HepG2 (cell line): ENCODE results near the gene EPC1. TPM values are rescaled to one million over a fixed set of nuclear protein-coding genes. Genes with fewer than 3 reads are reported as not detected.

Experiments used
- DMTF1 ChIP-seq: sonication (generic); formaldehyde crosslinking; IDR thresholded peaks from 2 replicates; pipeline ENCODE4 v1.4.0; 2020; ENCODE audit warnings: mild to moderate bottlenecking, missing genetic modification reagents
- DR1 ChIP-seq: sonication (generic); formaldehyde crosslinking; IDR thresholded peaks from 2 replicates; pipeline ENCODE4 v1.8.0; 2021; ENCODE audit warnings: mild to moderate bottlenecking, missing genetic modification reagents, inconsistent platforms
- GMEB1 ChIP-seq: sonication (generic); formaldehyde crosslinking; IDR thresholded peaks from 2 replicates; pipeline ENCODE4 v1.5.1; 2020; ENCODE audit warnings: missing genetic modification reagents, mild to moderate bottlenecking, borderline replicate concordance
- GRHL1 ChIP-seq: sonication (generic); formaldehyde crosslinking; conservative IDR thresholded peaks from 2 replicates; pipeline ENCODE4 v1.8.0; 2022; ENCODE audit warnings: missing genetic modification reagents
- GZF1 ChIP-seq: sonication (generic); formaldehyde crosslinking; IDR thresholded peaks from 2 replicates; pipeline ENCODE4 v1.5.1; 2020; ENCODE audit warnings: mild to moderate bottlenecking, missing genetic modification reagents
- MYC ChIP-seq: sonication (generic); formaldehyde crosslinking; IDR thresholded peaks from 2 replicates; pipeline ENCODE4 v1.9.0; 2021; ENCODE audit warnings: missing genetic modification reagents, borderline replicate concordance
- NFKBIZ ChIP-seq: IDR thresholded peaks from 2 replicates; pipeline ENCODE4 v1.6.1; 2018; ENCODE audit warnings: missing genetic modification reagents, missing compliant biosample characterization
- NR1H2 ChIP-seq: sonication (generic); formaldehyde crosslinking; IDR thresholded peaks from 2 replicates; pipeline ENCODE4 v1.8.1; 2022; ENCODE audit warnings: low read depth, missing genetic modification reagents, borderline replicate concordance
- PAXIP1 ChIP-seq: sonication (generic); formaldehyde crosslinking; conservative IDR thresholded peaks from 2 replicates; pipeline ENCODE4 v1.4.0; 2020; ENCODE audit warnings: mild to moderate bottlenecking, missing genetic modification reagents, moderate library complexity
- SAP130 ChIP-seq: IDR thresholded peaks from 2 replicates; pipeline ENCODE4 v1.6.1; 2016; ENCODE audit warnings: low read depth
- SKI ChIP-seq: fragments of 450-650 bp; IDR thresholded peaks from one replicate; pipeline ENCODE4 v1.6.1; 2018; ENCODE audit warnings: mild to moderate bottlenecking; ENCODE audit not compliant: partially characterized antibody
- STAT6 ChIP-seq: sonication (generic); formaldehyde crosslinking; IDR thresholded peaks from 2 replicates; pipeline ENCODE4 v1.4.0; 2020; ENCODE audit warnings: missing genetic modification reagents, mild to moderate bottlenecking, borderline replicate concordance
- WIZ ChIP-seq: sonication (generic); formaldehyde crosslinking; IDR thresholded peaks from 2 replicates; pipeline ENCODE4 v1.5.1; 2020; ENCODE audit warnings: mild to moderate bottlenecking, missing genetic modification reagents
- ZIK1 ChIP-seq: sonication (generic); formaldehyde crosslinking; IDR thresholded peaks from 2 replicates; pipeline ENCODE4 v1.5.0; 2020; ENCODE audit warnings: mild to moderate bottlenecking, low read depth, missing genetic modification reagents, borderline replicate concordance
- ZNF317 ChIP-seq: sonication (generic); formaldehyde crosslinking; IDR thresholded peaks from 2 replicates; pipeline ENCODE4 v1.5.0; 2020; ENCODE audit warnings: mild to moderate bottlenecking, missing genetic modification reagents
- ZNF34 ChIP-seq: sonication (generic); formaldehyde crosslinking; IDR thresholded peaks from 2 replicates; pipeline ENCODE4 v1.4.0; 2020; ENCODE audit warnings: mild to moderate bottlenecking, missing genetic modification reagents, borderline replicate concordance
- ZNF510 ChIP-seq: sonication (generic); formaldehyde crosslinking; IDR thresholded peaks from 2 replicates; pipeline ENCODE4 v1.4.0; 2020; ENCODE audit warnings: low read depth, mild to moderate bottlenecking, missing genetic modification reagents
- ZNF614 ChIP-seq: IDR thresholded peaks from 2 replicates; pipeline ENCODE4 v1.6.1; 2018; ENCODE audit warnings: missing biosample characterization, missing genetic modification reagents, inconsistent platforms, borderline replicate concordance
- polyA plus RNA-seq, 8 experiments: library from polyadenylated mRNA; depleted of rRNA in 3 of 8; stranded (reverse) in 7 of 8; unstranded in 1 of 8; fragments of >200 nt; fragmentation: Illumina TruSeq in 4 of 8; extraction: Trizol in 4 of 8; gene quantifications; 2 replicates each; pipeline versions ENCODE4 v1.2.1 to v1.2.3, GENCODE V29; 2011 to 2016; ENCODE audit warnings: low read depth in 4 of 8, missing spikeins in 1 of 8, mixed read lengths in 1 of 8; ENCODE audit not compliant: insufficient read depth in 1 of 8
- total RNA-seq, 5 experiments: library from RNA; depleted of rRNA; stranded (reverse); fragments of >200 nt; fragmentation: Illumina TruSeq; extraction: Trizol; gene quantifications; 2 replicates each; pipeline ENCODE4 v1.2.3, GENCODE V29; 2016; ENCODE audit warnings: low read depth in 1 of 5

The EPC1 gene
- total and polyA plus RNA-seq, 2 of the 13 experiments (the other 11 are each of a cell fraction or from before 2014, with no cell fraction given): 28.7 to 44.2 TPM

GRCh38 chr10:32346134-32346550 is 816 bp downstream of the EPC1 start (continued):
- peak; percentile 80 for TF ChIP-seq MYC
- no peak for TF ChIP-seq GZF1
- peak; percentile 82 for TF ChIP-seq SAP130 (CRISPR knock-in tag)
- peak; percentile 67; the same call in 1 of the 2 replicates for TF ChIP-seq WIZ (CRISPR knock-in tag)
- TF ChIP-seq DR1: no peak; the same call in 1 of the 2 replicates
- no peak for TF ChIP-seq DMTF1
- peak; percentile 66 for TF ChIP-seq PAXIP1
- no peak for TF ChIP-seq ZNF34 (CRISPR knock-in tag)
- TF ChIP-seq STAT6 (CRISPR knock-in tag): 0 out of 2 replicates have a peak, but pooled peaks have one; percentile 14
- TF ChIP-seq NFKBIZ: no peak
- TF ChIP-seq GMEB1 (CRISPR knock-in tag): no peak
- TF ChIP-seq SKI: peak; percentile 82
- TF ChIP-seq ZNF614 (CRISPR knock-in tag): no peak
- 0 out of 2 replicates have a peak, but pooled peaks have one; percentile 26 for TF ChIP-seq ZNF510 (CRISPR knock-in tag)
- TF ChIP-seq ZIK1 (CRISPR knock-in tag): no peak
- no peak; the same call in 1 of the 2 replicates for TF ChIP-seq NR1H2 (CRISPR knock-in tag)
- TF ChIP-seq GRHL1 (CRISPR knock-in tag): no peak
- no peak for TF ChIP-seq ZNF317 (CRISPR knock-in tag)
